GM18907 (cell line): ENCODE results near the gene SDHAF4.
"Not testable (repeated sequence)": the region's sequence is repeated elsewhere in the genome, so short reads cannot be mapped to it uniquely, and the experiment has no call there.

ENCODE experiments used
- ATAC-seq: cut with Tn5 transposase; IDR thresholded peaks from one replicate; pipeline ENCODE4 v1.9.1; 2021; ENCODE audit warnings: mild to moderate bottlenecking, moderate library complexity; ENCODE audit not compliant: unreplicated experiment

Gene SDHAF4

GRCh38 chr6:70592391-70593117, 25.8 kb downstream of the SDHAF4 start:
- ATAC-seq = no peak

GRCh38 chr6:70593118-70593486, 26.4 kb downstream of the SDHAF4 start:
- no peak for ATAC-seq

GRCh38 chr6:70599187-70599586, 32.5 kb downstream of the SDHAF4 start:
- ATAC-seq = no peak

GRCh38 chr6:70601014-70601413, 34.3 kb downstream of the SDHAF4 start:
- ATAC-seq = no peak

GRCh38 chr6:70604254-70604653, 37.5 kb downstream of the SDHAF4 start:
- no peak for ATAC-seq

GRCh38 chr6:70607371-70607770, 40.6 kb downstream of the SDHAF4 start:
- ATAC-seq = not testable (repeated sequence)

- ATAC-seq = not testable (repeated sequence)
Measured at GRCh38 chr6:70609181-70609580, 42.5 kb downstream of the SDHAF4 start.

- ATAC-seq = no peak
Measured at GRCh38 chr6:70616728-70617260, 50.1 kb downstream of the SDHAF4 start.

- no peak for ATAC-seq
Measured at GRCh38 chr6:70620746-70621145, 54.0 kb downstream of the SDHAF4 start.

- ATAC-seq = no peak
Measured at GRCh38 chr6:70622461-70622860, 55.7 kb downstream of the SDHAF4 start.

GRCh38 chr6:70625436-70625835, 58.7 kb downstream of the SDHAF4 start:
- ATAC-seq = no peak

GRCh38 chr6:70627500-70628254, 60.9 kb downstream of the SDHAF4 start:
- no peak for ATAC-seq

GRCh38 chr6:70629929-70630328, 63.2 kb downstream of the SDHAF4 start:
- ATAC-seq = no peak

GRCh38 chr6:70633870-70634269, 67.1 kb downstream of the SDHAF4 start:
- no peak for ATAC-seq

- no peak for ATAC-seq
Measured at GRCh38 chr6:70636596-70636995, 69.9 kb downstream of the SDHAF4 start.

- no peak for ATAC-seq
Measured at GRCh38 chr6:70638468-70638867, 71.7 kb downstream of the SDHAF4 start.
